Activated T-cell treated with anti-CD3 and anti-CD28 coated beads, Interleukin-2, amount 50 U/mL, for 72 hours (primary cell): ENCODE data around the gene NFATC3. TPM values are rescaled to one million over a fixed set of nuclear protein-coding genes. Genes with fewer than 3 reads are reported as not detected.

ENCODE experiments used
- ATAC-seq, 2 donors: fragments of 150-1000 bp; cut with Tn5 transposase; replicated peaks in 1 of 2; 2 replicates each; pipeline ENCODE4 v1.10.0; 2021; ENCODE audit warnings: moderate library complexity in 2 of 2, mild to moderate bottlenecking in 1 of 2
- DNase-seq, 2 donors: peaks; one replicate each; pipeline ENCODE4 v3.0.0; 2021 to 2022; ENCODE audit warnings: mixed read lengths in 1 of 2
- H3K27ac Mint-ChIP-seq: one replicate; pipeline ENCODE4 v1.8.0; 2022; ENCODE audit warnings: mild to moderate bottlenecking, moderate library complexity, mixed read lengths
- H3K27me3 Mint-ChIP-seq: one replicate; pipeline ENCODE4 v1.8.0; 2022; ENCODE audit warnings: low read depth, mixed read lengths
- H3K36me3 Mint-ChIP-seq, 2 donors: one replicate each; pipeline ENCODE4 v1.8.0; 2022; ENCODE audit warnings: mixed read lengths in 2 of 2, mild to moderate bottlenecking in 1 of 2; ENCODE audit not compliant: insufficient read depth in 2 of 2
- H3K4me1 Mint-ChIP-seq: one replicate; pipeline ENCODE4 v1.8.0; 2022; ENCODE audit warnings: low read depth, mixed read lengths
- H3K4me3 Mint-ChIP-seq, 2 donors: one replicate each; pipeline ENCODE4 v1.8.0; 2022; ENCODE audit warnings: mild to moderate bottlenecking in 2 of 2, mixed read lengths in 2 of 2, moderate library complexity in 2 of 2
- H3K9me3 Mint-ChIP-seq, 2 donors: one replicate each; pipeline ENCODE4 v1.8.0; 2022; ENCODE audit warnings: mixed read lengths in 2 of 2
- total RNA-seq, 2 donors: library from RNA; stranded (reverse); gene quantifications; one replicate each; pipeline ENCODE4 v1.2.3, GENCODE V29; 2022

NFATC3 gene
- total RNA-seq, 2 donors from 2014 or later: 79.7 to 82.5 TPM

DNA sequence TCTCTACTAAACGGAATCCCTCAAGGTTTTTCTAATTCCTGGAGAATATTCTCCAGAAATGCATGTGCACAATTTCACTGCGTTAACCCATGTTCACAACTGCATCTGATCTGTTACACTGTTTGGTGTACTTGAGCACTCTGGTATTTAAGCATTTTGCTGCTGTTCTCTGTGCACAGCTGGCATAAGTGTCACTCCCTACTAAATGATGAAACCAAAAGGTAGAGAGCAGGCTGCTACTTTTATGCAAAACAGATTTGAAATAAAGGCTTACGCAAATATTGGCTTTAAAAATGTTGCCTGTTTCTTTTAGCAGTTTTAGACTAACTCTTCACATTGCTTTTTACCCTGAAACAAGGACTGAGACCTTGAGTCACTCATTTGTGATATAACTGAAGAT lies 109.1 kb downstream of the NFATC3 start:
- DNase-seq (no peak), ATAC-seq (no peak)
- Mint-ChIP-seq H3K4me3 (no peak overlapping the region), H3K27ac (peak overlapping the region; percentile 3), H3K36me3 (peaks cover 13 to 19% of the 10 kb centered on the region in 2 donors), H3K9me3 (no peaks in the 10 kb centered on the region), H3K4me1 (peaks cover 11% of the 10 kb centered on the region), H3K27me3 (no peaks in the 10 kb centered on the region)

DNA sequence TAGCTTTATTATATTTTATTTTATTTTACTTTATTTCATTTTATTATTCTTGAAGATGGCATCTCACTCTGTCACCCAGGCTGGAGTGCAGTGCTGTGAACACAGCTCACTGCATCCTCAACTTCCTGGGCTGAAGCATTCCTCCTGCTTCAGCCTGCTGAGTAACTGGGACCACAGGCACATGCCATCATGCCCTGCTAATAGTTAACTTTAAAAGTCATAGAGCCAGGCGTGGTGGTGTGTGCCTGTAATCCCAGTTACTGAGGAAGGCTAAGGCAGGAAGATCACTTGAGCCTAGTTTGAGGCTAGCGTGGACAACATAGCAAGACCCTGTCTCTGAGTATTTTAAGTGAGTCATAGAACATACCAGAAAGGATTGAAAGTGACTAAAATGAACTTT lies 112.1 kb downstream of the NFATC3 start:
- no peaks in the 10 kb centered on the region for H3K9me3 Mint-ChIP-seq
- ATAC-seq (no peak), DNase-seq (no peak)
- H3K4me1 Mint-ChIP-seq: peaks cover 22% of the 10 kb centered on the region
- no peaks in the 10 kb centered on the region for H3K27me3 Mint-ChIP-seq
- no peak overlapping the region for H3K4me3 Mint-ChIP-seq
- no peak overlapping the region for H3K27ac Mint-ChIP-seq
- peaks cover 3 to 9% of the 10 kb centered on the region in 2 donors for H3K36me3 Mint-ChIP-seq

DNA sequence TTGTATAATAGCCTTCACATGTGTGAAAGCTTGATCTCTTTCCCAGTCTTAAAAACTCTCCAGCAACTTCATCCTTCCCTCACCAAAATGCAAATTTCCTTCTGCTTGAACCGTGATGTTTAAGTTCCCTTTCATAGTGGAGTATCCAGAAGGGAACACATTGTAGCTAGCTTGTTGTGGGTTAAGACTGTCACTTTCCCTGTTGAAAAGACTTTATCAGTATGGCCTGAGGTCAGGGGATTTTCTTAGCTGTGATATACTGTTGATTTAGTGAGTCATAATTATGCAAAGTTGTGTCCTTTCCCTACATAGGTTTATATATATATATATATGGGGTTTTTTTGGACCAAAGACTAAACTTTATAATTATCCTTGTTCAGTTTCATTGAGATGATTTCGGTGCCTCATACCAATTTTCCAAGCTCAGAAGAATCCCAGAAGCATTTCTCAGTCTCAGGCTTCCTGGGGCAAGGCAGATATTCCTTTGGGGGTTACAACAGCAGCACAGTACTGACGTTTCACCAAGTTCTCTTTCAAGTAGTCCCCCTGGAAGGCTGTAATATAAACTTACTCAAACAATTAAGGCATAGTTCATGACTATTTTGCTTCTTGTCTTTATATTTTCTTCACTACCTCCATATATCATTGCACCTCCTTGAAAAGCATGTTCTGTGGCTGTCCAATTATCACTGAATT lies 115.1 kb downstream of the NFATC3 start:
- H3K4me3 Mint-ChIP-seq: peak overlapping the region in 1 of 2 donors; percentile 4
- H3K36me3 Mint-ChIP-seq: peaks cover 0 to 3% of the 10 kb centered on the region in 2 donors
- no peaks in the 10 kb centered on the region for H3K9me3 Mint-ChIP-seq
- ATAC-seq: peak; percentile 79 to 80
- H3K27me3 Mint-ChIP-seq: no peaks in the 10 kb centered on the region
- DNase-seq: no peak
- H3K4me1 Mint-ChIP-seq: peaks cover 23% of the 10 kb centered on the region
- H3K27ac Mint-ChIP-seq: peak overlapping the region; percentile 13

DNA sequence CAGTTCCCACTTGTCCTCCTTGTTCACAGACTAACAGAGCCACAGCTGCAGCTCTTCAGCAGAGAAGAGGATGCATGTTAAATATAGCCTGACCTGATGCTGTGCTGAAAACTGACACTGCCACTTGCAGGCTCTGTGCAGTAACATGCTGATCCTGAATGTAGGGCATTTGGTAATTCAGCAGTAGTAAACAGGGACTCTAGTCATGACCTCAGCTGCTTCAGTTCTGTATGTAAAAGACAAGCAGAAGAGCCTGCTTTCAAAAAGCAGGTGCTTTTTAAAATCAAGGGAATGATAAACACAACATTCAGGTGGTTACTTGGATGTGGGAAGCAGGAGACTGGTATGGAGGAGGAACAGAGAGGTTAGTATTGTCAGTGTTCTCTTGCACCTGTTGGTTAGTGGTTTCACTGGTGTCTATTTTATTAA lies 116.9 kb downstream of the NFATC3 start:
- ATAC-seq (no peak), DNase-seq (no peak)
- H3K9me3 Mint-ChIP-seq: no peaks in the 10 kb centered on the region
- H3K27ac Mint-ChIP-seq: peak overlapping the region; percentile 64
- H3K36me3 Mint-ChIP-seq: peaks cover 0 to 3% of the 10 kb centered on the region in 2 donors
- peaks cover 23% of the 10 kb centered on the region for H3K4me1 Mint-ChIP-seq
- H3K4me3 Mint-ChIP-seq: no peak overlapping the region
- H3K27me3 Mint-ChIP-seq: no peaks in the 10 kb centered on the region

DNA sequence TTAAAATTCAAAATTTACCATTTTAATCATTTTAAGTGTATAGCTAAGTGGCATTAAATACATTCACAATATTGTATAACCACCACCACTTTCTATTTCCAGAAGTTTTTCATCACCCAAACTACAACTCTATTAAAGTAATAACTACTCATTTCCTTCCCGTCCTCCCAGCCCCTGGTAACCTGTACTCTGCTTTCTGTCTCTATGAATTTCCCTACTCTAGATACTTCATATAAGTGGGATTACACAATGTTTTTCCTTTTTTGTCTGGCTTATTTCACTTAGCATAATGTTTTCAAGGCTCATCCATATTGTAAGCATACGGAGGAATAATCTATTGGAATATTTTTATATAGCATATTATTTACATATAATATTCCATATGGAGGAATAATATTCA lies 121.1 kb downstream of the NFATC3 start:
- peaks cover 3 to 10% of the 10 kb centered on the region in 2 donors for H3K36me3 Mint-ChIP-seq
- no peaks in the 10 kb centered on the region for H3K27me3 Mint-ChIP-seq
- ATAC-seq: no peak
- H3K9me3 Mint-ChIP-seq: no peaks in the 10 kb centered on the region
- H3K27ac Mint-ChIP-seq: peak overlapping the region; percentile 36
- peaks cover 34% of the 10 kb centered on the region for H3K4me1 Mint-ChIP-seq
- H3K4me3 Mint-ChIP-seq: no peak overlapping the region
- DNase-seq: no peak

DNA sequence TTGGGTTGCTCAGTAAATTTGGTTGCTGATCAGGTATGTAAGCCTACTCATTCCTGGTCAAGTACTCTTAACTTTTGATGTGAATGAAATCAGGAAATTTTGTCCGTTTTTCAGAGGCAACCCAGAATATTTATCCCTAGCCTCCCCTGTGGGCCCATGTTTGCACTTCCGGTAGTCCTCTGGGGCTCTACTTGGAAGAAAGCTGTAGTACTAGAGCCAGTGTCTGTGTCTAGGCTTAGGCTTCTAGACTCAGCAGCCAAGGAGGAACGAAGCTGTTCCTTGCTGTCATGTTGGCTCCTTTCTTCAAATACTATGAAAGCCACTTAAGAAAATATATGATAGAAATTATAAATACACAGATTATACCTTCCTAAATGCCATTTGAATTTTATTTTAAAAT lies 129.6 kb downstream of the NFATC3 start:
- H3K27ac Mint-ChIP-seq: peak overlapping the region; percentile 63
- ATAC-seq (no peak), DNase-seq (no peak)
- peaks cover 30% of the 10 kb centered on the region for H3K4me1 Mint-ChIP-seq
- H3K9me3 Mint-ChIP-seq: no peaks in the 10 kb centered on the region
- no peaks in the 10 kb centered on the region for H3K27me3 Mint-ChIP-seq
- H3K4me3 Mint-ChIP-seq: no peak overlapping the region
- H3K36me3 Mint-ChIP-seq: peaks cover 4 to 8% of the 10 kb centered on the region in 2 donors

DNA sequence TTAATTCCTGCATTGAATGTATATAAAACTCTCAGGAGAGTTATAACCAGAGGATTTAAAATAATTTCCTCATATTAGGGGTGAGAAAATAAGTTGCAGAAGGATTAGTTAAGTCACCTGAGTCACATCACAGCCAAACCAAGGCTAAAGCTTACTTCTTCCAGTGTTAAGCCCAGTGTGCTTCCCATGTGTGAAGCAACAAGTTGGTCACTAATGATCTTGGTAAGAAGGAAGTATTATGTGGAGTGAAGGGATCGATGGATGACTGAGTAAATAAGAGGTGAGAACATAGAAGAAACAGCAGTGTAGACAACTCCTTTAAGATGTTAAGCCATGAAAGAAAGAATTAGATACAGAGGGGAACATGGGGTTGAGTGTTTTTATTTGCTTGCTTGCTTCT lies 130.1 kb downstream of the NFATC3 start:
- DNase-seq (no peak), ATAC-seq (no peak)
- Mint-ChIP-seq H3K27me3 (no peaks in the 10 kb centered on the region), H3K4me1 (peaks cover 24% of the 10 kb centered on the region), H3K36me3 (peaks cover 4 to 9% of the 10 kb centered on the region in 2 donors), H3K27ac (peak overlapping the region; percentile 3), H3K9me3 (no peaks in the 10 kb centered on the region), H3K4me3 (no peak overlapping the region)

DNA sequence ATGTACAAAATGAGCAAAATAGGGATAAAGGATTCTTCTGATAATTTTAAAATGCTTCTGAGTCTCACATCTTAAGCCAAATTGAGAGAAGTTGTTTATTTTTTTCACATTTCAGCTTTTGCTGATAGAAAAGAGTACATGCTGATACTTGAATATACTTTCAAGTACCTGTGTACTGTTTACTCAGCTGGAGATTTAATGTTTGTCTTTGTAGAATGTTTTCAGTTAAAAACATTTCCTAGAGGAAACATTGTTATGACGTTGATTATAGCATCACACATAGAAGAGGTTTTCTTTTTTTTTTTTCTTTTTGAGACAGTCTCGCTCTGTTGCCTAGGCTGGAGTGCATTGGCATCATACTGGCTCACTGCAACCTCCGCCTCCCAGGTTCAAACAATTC lies 131.1 kb downstream of the NFATC3 start:
- Mint-ChIP-seq H3K4me3 (no peak overlapping the region), H3K36me3 (peaks cover 2 to 6% of the 10 kb centered on the region in 2 donors), H3K27ac (peak overlapping the region; percentile 51), H3K4me1 (peaks cover 15% of the 10 kb centered on the region), H3K27me3 (no peaks in the 10 kb centered on the region), H3K9me3 (no peaks in the 10 kb centered on the region)
- DNase-seq (no peak), ATAC-seq (no peak)

DNA sequence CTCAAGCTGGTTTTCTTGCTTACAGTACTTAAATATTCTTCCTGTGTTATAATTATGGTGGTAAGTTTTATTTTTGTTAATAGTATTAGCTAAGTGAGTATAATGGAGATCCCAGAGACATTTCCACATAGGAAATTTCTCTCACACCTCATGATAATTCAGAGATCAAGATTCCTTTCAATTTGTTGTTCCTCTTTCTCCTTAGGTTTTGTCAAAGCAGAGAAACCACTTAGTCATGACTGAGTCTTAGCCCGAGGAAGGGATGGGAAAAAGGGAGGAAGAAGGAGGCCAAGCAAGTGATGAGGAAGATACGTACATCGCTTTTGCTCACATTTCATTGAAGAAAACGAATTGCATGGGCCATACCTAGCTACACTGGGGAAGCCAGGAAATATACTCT lies 132.3 kb downstream of the NFATC3 start:
- Mint-ChIP-seq H3K27ac (peak overlapping the region; percentile 91), H3K36me3 (peaks cover 2 to 11% of the 10 kb centered on the region in 2 donors), H3K4me3 (no peak overlapping the region)

DNA sequence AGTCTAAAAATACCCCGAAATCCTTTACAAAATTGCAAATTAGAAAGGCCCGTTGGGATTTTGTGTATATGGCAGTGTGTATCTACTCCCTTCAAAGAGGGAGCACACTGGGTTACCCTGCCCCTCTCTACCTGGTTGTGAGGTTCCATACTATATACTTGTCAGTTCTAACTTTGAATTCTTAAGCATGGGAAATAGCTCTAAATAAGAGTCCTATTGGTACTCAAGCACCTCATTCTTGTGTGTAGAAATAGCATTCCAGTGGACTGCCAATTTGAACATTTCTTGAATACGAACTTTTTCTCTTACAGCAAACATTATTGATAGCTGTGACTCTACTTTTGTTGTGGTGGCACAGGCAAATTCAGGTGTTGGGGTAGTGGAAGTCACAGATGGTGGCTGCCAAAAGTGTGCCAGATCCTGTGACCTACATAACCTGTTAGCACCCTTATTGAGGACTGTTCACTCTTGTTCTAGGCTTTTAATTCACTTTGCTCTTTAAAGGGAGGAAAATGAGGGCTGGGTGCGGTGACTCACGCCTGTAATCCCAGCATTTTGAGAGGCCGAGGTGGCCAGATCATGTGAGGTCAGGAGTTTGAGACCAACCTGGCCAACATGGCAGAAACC lies 134.7 kb downstream of the NFATC3 start:
- Mint-ChIP-seq H3K27me3 (no peaks in the 10 kb centered on the region), H3K4me1 (no peaks in the 10 kb centered on the region), H3K4me3 (no peak overlapping the region), H3K9me3 (no peaks in the 10 kb centered on the region), H3K27ac (peak overlapping the region; percentile 46), H3K36me3 (peaks cover 2 to 10% of the 10 kb centered on the region in 2 donors)
- DNase-seq (no peak), ATAC-seq (no peak)

More for the DNA sequence above, 132.3 kb downstream of the NFATC3 start:
- Mint-ChIP-seq H3K4me1 (peaks cover 6% of the 10 kb centered on the region), H3K27me3 (no peaks in the 10 kb centered on the region), H3K9me3 (no peaks in the 10 kb centered on the region)
- no peak for ATAC-seq
- no peak for DNase-seq

DNA sequence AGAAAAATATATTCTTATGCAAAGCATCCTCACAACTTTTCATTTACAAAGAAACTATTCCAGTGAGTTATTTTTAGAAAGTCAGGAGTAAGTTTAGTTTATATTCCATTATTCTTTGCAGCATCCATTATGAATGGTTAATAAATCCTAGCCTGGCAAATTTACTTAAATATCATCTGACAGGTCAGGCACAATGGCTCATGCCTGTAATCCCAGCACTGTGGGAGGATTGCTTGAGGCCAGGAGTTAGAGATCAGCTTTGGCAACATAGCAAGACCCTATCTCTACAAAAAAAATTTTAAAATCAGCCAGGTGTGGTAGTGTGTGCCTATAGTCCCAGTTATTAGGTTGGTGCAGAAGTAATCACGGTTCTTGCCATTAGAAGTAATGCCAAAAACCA lies 137.9 kb downstream of the NFATC3 start:
- no peak for ATAC-seq
- Mint-ChIP-seq H3K4me3 (no peak overlapping the region), H3K27me3 (no peaks in the 10 kb centered on the region), H3K36me3 (peaks cover 0 to 8% of the 10 kb centered on the region in 2 donors), H3K27ac (peak overlapping the region; percentile 68), H3K9me3 (no peaks in the 10 kb centered on the region), H3K4me1 (peaks cover 23% of the 10 kb centered on the region)
- no peak for DNase-seq

DNA sequence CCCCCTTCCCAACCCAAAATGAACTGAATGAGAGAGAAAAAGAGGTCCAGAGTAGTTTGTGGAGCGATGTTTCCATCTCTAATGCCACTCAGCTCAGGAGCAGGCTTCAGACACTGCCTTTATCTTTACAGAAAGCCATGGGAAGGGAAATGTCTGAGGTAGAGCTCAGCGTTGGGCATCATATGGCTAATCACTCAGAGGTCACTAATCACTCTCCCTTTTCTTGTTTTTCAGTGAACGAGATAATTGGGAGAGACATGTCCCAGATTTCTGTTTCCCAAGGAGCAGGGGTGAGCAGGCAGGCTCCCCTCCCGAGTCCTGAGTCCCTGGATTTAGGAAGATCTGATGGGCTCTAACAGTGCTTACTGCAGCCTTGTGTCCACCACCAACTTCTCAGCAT lies 140.9 kb downstream of the NFATC3 start:
- Mint-ChIP-seq H3K9me3 (no peaks in the 10 kb centered on the region), H3K27ac (peak overlapping the region; percentile 86), H3K27me3 (no peaks in the 10 kb centered on the region), H3K36me3 (peaks cover 0 to 7% of the 10 kb centered on the region in 2 donors), H3K4me3 (peak overlapping the region in 1 of 2 donors; percentile 18), H3K4me1 (peaks cover 25% of the 10 kb centered on the region)
- ATAC-seq (no peak), DNase-seq (no peak)

DNA sequence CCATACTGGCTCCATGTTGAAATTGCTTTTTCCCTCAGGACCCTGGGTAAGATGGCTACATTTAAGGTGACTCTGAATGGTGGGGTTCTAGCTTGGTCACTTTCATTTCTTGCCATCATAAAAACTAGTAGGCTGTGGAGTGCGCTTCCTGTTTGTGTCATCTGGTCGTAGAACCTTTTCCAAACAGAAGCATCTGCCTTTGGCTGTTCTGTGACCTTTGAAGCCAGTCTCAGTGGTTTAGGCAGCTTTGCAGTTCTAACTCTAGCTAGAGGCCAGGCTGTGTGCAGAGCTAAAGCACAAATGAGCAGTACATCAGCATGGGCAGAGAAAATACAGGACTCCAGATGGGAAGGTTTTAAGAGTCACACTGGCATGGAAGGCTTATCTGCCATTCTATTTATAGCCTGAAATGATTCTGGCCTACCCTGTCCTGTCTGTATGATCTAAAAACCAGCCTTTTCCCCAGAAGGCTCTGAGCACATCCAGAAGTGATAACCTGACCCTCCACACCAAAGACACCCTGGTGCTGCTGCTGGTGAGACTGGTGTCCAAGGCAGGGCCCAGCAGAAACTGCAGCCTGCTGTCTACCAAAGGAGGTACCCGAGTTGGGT lies 142.1 kb downstream of the NFATC3 start:
- H3K9me3 Mint-ChIP-seq: no peaks in the 10 kb centered on the region
- no peaks in the 10 kb centered on the region for H3K27me3 Mint-ChIP-seq
- H3K4me1 Mint-ChIP-seq: peaks cover 25% of the 10 kb centered on the region
- peak; percentile 67 to 69 for ATAC-seq
- peak overlapping the region; percentile 95 for H3K27ac Mint-ChIP-seq
- peak in 1 of 2 donors; percentile 21 for DNase-seq
- H3K4me3 Mint-ChIP-seq: peak overlapping the region; percentile 17 to 63
- H3K36me3 Mint-ChIP-seq: peaks cover 0 to 2% of the 10 kb centered on the region in 2 donors
